Effector memory CD8-positive, alpha-beta T cell (primary cell): ENCODE data around the gene SCD.
A peak's percentile ranks its signal among the peaks of the same experiment; 100 is the strongest.

ENCODE experiments used
- ATAC-seq: fragments of 150-1000 bp; cut with Tn5 transposase; replicated peaks from 2 replicates; pipeline ENCODE4 v1.10.0; 2021; ENCODE audit warnings: mild to moderate bottlenecking, moderate library complexity
- DNase-seq, 3 experiments: peaks; one replicate each; pipeline ENCODE4 v3.0.0; 2021
- H3K27ac Mint-ChIP-seq, 2 donors: one replicate each; pipeline ENCODE4 v1.8.0; 2022; ENCODE audit warnings: mild to moderate bottlenecking in 2 of 2, mixed read lengths in 2 of 2, moderate library complexity in 2 of 2
- H3K27me3 Mint-ChIP-seq, 2 donors: one replicate each; pipeline ENCODE4 v1.8.0; 2022; ENCODE audit warnings: mixed read lengths in 2 of 2
- H3K36me3 Mint-ChIP-seq: one replicate; pipeline ENCODE4 v1.8.0; 2022; ENCODE audit warnings: mild to moderate bottlenecking, moderate library complexity, mixed read lengths; ENCODE audit not compliant: insufficient read depth
- H3K4me1 Mint-ChIP-seq, 2 donors: one replicate each; pipeline ENCODE4 v1.8.0; 2022; ENCODE audit warnings: low read depth in 2 of 2, mixed read lengths in 2 of 2
- H3K4me3 Mint-ChIP-seq, 2 donors: one replicate each; pipeline ENCODE4 v1.8.0; 2022; ENCODE audit warnings: mild to moderate bottlenecking in 2 of 2, mixed read lengths in 2 of 2, moderate library complexity in 2 of 2
- H3K9me3 Mint-ChIP-seq, 2 donors: one replicate each; pipeline ENCODE4 v1.8.0; 2022; ENCODE audit warnings: mixed read lengths in 2 of 2

Gene SCD

DNA sequence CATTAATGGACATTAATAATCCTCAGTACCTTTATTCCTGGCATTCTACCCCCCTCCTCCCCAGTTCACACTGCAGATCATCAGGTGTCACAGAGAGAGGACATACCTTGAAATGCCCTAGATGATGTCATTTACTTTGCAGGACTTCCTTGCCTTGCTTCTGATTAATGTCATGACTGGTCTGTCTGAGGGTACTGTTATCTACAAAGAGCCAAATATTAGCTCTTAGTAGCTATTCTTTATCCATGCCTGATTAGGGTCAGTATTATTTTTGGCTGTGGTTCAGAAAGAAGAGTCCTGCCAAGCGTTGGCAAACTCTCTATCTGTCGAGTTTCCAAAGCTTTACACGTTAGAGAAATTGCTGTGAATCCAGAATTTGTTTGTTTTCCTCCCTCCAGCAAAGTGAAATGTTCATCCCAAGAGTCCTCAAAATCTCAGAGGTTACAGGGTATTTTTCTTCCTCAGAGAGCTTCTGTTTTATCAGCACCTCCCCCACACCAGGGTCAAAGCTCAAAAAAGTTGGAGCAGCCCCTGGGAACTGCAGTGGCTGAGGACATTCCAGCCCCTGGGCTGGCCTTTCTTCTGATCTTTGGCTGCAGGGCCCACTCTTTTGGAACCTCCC, 12.6 kb downstream of the SCD start:
- Mint-ChIP-seq H3K36me3 (peaks cover 12% of the 10 kb centered on the region), H3K4me3 (no peak overlapping the region), H3K27me3 (no peaks in the 10 kb centered on the region), H3K27ac (no peak overlapping the region), H3K4me1 (peaks cover 4 to 9% of the 10 kb centered on the region in 2 donors), H3K9me3 (no peaks in the 10 kb centered on the region)
- DNase-seq (no peak), ATAC-seq (no peak)

DNA sequence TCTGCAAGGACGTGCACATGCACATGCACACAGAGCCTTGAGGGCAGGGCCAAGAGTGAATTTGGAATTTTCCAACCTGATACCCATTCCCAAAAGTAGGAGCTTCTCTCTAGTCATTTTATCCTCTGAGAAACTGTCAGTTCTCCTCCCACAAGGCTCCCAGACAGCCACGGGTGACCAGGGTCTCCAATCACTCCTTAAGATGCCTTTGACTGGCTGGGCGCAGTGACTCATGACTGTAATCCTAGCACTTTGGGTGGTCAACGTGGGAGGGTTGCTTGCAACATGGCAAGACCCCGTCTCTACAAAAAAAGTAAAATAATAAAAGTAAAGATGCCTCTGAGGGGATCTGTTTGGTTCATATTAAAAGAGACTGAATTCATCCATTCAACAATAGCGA, 13.2 kb downstream of the SCD start:
- H3K4me3 Mint-ChIP-seq: no peak overlapping the region
- H3K27ac Mint-ChIP-seq: no peak overlapping the region

DNA sequence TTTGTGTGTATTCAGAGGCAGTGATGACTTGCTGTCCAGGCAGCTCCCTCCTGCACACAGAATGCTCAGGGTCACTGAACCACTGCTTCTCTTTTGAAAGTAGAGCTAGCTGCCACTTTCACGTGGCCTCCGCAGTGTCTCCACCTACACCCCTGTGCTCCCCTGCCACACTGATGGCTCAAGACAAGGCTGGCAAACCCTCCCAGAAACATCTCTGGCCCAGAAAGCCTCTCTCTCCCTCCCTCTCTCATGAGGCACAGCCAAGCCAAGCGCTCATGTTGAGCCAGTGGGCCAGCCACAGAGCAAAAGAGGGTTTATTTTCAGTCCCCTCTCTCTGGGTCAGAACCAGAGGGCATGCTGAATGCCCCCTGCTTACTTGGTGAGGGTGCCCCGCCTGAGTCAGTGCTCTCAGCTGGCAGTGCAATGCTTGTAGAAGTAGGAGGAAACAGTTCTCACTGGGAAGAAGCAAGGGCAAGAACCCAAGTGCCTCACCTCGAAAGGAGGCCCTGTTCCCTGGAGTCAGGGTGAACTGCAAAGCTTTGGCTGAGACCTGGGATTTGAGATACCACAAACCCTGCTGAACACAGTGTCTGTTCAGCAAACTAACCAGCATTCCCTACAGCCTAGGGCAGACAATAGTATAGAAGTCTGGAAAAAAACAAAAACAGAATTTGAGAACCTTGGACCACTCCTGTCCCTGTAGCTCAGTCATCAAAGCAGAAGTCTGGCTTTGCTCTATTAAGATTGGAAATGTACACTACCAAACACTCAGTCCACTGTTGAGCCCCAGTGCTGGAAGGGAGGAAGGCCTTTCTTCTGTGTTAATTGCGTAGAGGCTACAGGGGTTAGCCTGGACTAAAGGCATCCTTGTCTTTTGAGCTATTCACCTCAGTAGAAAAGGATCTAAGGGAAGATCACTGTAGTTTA, 15.8 kb downstream of the SCD start:
- Mint-ChIP-seq H3K27me3 (no peaks in the 10 kb centered on the region), H3K4me3 (no peak overlapping the region), H3K36me3 (peaks cover 3% of the 10 kb centered on the region), H3K9me3 (no peaks in the 10 kb centered on the region), H3K4me1 (peaks cover 10 to 11% of the 10 kb centered on the region in 2 donors), H3K27ac (peak overlapping the region; percentile 4 to 65)
- no peak for DNase-seq
- ATAC-seq: no peak

More for the DNA sequence above, 13.2 kb downstream of the SCD start:
- H3K9me3 Mint-ChIP-seq: no peaks in the 10 kb centered on the region
- no peak for DNase-seq
- peaks cover 4 to 9% of the 10 kb centered on the region in 2 donors for H3K4me1 Mint-ChIP-seq
- H3K27me3 Mint-ChIP-seq: no peaks in the 10 kb centered on the region
- peaks cover 8% of the 10 kb centered on the region for H3K36me3 Mint-ChIP-seq
- ATAC-seq: no peak

GRCh38 chr10:100364175-100364574, 17.1 kb downstream of the SCD start:
- Mint-ChIP-seq H3K27me3 (no peaks in the 10 kb centered on the region), H3K4me1 (peaks cover 8 to 10% of the 10 kb centered on the region in 2 donors), H3K27ac (no peak overlapping the region), H3K36me3 (peaks cover 3% of the 10 kb centered on the region), H3K9me3 (no peaks in the 10 kb centered on the region), H3K4me3 (no peak overlapping the region)
- no peak for DNase-seq
- no peak for ATAC-seq

- Mint-ChIP-seq H3K9me3 (no peaks in the 10 kb centered on the region), H3K36me3 (peaks cover 4% of the 10 kb centered on the region), H3K27me3 (no peaks in the 10 kb centered on the region), H3K4me1 (peaks cover 11 to 14% of the 10 kb centered on the region in 2 donors), H3K4me3 (no peak overlapping the region), H3K27ac (no peak overlapping the region)
- DNase-seq (no peak), ATAC-seq (no peak)
Observed at GRCh38 chr10:100364735-100365391, 17.8 kb downstream of the SCD start.

- Mint-ChIP-seq H3K36me3 (peaks cover 27% of the 10 kb centered on the region), H3K27ac (no peak overlapping the region), H3K4me1 (peaks cover 22 to 29% of the 10 kb centered on the region in 2 donors), H3K9me3 (no peaks in the 10 kb centered on the region), H3K4me3 (no peak overlapping the region), H3K27me3 (no peaks in the 10 kb centered on the region)
- DNase-seq (no peak), ATAC-seq (no peak)
Observed at GRCh38 chr10:100368721-100369120, 21.7 kb downstream of the SCD start.

DNA sequence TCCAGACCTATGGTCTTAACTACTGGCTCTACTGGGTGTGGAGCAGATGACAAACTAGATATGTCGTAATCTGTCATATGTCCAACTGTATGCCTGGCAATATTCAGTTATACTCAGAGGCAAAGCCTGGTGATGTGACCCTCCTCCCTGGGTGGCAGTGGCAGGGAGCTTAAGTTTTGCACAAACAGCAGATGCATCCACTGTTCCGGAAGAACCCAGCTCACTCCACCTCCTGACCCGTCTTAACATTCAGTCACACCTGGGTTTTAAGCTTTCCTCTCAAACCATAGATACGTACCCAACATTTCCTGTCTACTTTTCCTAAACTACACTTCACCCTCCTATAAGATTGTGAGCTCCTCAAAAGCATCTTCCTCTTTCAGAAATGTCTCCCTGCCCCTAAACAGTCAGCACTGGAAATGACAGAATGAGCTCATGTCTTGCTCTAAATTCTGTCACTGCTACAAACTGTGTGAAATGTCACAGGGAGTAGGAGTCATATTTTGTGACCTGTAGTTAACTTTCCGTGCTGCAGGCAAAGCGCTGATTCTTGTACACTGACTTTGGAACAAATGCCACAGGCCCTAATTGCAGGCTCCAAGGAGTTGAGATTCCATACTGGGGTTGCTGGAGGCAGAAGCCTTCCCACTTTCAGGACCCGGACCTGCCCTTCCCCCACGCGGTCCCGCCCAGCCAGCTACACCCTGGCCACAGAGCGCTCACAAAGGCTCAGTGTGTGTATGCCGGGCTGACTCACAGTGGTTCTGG, 23.9 kb downstream of the SCD start:
- DNase-seq (peak; percentile 56 to 61 (median 57)), ATAC-seq (peak; percentile 65)
- H3K4me1 Mint-ChIP-seq: peaks cover 22 to 29% of the 10 kb centered on the region in 2 donors
- H3K27me3 Mint-ChIP-seq: no peaks in the 10 kb centered on the region
- H3K9me3 Mint-ChIP-seq: no peaks in the 10 kb centered on the region
- H3K36me3 Mint-ChIP-seq: peaks cover 24% of the 10 kb centered on the region
- H3K27ac Mint-ChIP-seq: no peak overlapping the region
- H3K4me3 Mint-ChIP-seq: no peak overlapping the region

DNA sequence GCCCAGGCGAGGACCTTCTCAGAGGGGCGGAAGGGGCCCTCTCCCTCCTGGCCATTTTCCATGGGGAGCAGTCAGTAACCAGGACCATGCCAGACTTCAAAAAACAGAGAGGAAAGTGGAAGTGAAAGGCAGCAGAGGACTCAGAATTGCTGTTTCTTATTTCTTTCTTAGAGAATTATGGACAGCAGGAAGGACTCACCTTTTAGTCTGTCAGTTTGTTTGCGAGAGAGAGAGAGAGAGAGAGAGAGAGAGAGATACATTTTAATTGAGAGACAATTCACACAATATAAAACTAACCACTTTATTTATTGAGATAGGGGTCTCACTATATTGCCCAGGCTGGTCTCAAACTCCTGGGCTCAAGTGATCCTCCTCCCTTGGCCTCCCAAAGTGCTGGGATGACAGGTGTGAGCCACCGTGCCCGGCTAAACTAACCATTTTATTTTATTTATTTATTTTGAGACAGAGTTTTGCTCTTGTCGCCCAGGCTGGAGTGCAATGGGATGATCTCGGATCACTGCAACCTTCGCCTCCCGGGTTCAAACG, 24.5 kb downstream of the SCD start:
- no peak overlapping the region for H3K27ac Mint-ChIP-seq
- H3K9me3 Mint-ChIP-seq: no peaks in the 10 kb centered on the region
- ATAC-seq: no peak

GRCh38 chr10:100372415-100373297, 25.6 kb downstream of the SCD start:
- H3K4me3 Mint-ChIP-seq: no peak overlapping the region
- DNase-seq (no peak), ATAC-seq (no peak)
- no peak overlapping the region for H3K27ac Mint-ChIP-seq
- H3K9me3 Mint-ChIP-seq: no peaks in the 10 kb centered on the region
- no peaks in the 10 kb centered on the region for H3K27me3 Mint-ChIP-seq
- H3K36me3 Mint-ChIP-seq: peaks cover 24% of the 10 kb centered on the region
- H3K4me1 Mint-ChIP-seq: peaks cover 18 to 27% of the 10 kb centered on the region in 2 donors

More for the DNA sequence above, 24.5 kb downstream of the SCD start:
- peaks cover 22 to 29% of the 10 kb centered on the region in 2 donors for H3K4me1 Mint-ChIP-seq
- peaks cover 24% of the 10 kb centered on the region for H3K36me3 Mint-ChIP-seq
- no peaks in the 10 kb centered on the region for H3K27me3 Mint-ChIP-seq
- DNase-seq: no peak
- H3K4me3 Mint-ChIP-seq: no peak overlapping the region

- ATAC-seq (peak; percentile 61), DNase-seq (peak; percentile 75 to 78 (median 76))
- H3K9me3 Mint-ChIP-seq: no peaks in the 10 kb centered on the region
- H3K4me1 Mint-ChIP-seq: peaks cover 20 to 32% of the 10 kb centered on the region in 2 donors
- H3K27ac Mint-ChIP-seq: no peak overlapping the region
- H3K27me3 Mint-ChIP-seq: no peaks in the 10 kb centered on the region
- H3K36me3 Mint-ChIP-seq: peaks cover 24% of the 10 kb centered on the region
- H3K4me3 Mint-ChIP-seq: no peak overlapping the region
Observed at GRCh38 chr10:100373298-100374199, 26.5 kb downstream of the SCD start.

GRCh38 chr10:100374200-100374655, 27.2 kb downstream of the SCD start:
- Mint-ChIP-seq H3K4me1 (peaks cover 20 to 32% of the 10 kb centered on the region in 2 donors), H3K27ac (no peak overlapping the region), H3K9me3 (no peaks in the 10 kb centered on the region), H3K4me3 (no peak overlapping the region), H3K36me3 (peaks cover 24% of the 10 kb centered on the region), H3K27me3 (no peaks in the 10 kb centered on the region)
- DNase-seq (no peak), ATAC-seq (no peak)
